NK-92 treated with Interleukin-12 subunit alpha and Interleukin-12 subunit beta, amount 100 ng/mL, for 24 hours (cell line): ENCODE data around the gene NHS.

Experiments used
- DNase-seq: peaks from one replicate; lab custom pipeline; 2025; lab: John Stamatoyannopoulos, UW

NHS gene

DNA sequence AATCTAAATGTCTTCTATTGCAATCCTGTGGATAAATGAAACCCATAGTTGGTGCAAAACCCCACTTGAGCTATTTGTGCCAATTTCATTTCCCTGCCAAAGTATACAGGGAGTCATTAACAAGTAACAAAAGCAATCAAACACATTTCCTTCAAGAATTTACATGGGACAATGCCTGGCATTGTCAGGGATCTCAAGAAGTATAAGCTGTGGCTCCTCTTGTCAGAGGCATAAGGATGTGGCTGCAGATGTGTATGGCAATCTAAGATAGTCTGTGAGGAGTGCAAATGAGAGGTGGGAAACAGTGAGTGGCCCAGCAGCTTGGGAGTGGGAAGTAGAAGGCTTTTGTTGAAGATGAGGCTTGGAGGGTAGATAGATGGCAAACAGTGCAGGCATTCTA, 304.3 kb downstream of the NHS start:
- DNase-seq = no peak

DNA sequence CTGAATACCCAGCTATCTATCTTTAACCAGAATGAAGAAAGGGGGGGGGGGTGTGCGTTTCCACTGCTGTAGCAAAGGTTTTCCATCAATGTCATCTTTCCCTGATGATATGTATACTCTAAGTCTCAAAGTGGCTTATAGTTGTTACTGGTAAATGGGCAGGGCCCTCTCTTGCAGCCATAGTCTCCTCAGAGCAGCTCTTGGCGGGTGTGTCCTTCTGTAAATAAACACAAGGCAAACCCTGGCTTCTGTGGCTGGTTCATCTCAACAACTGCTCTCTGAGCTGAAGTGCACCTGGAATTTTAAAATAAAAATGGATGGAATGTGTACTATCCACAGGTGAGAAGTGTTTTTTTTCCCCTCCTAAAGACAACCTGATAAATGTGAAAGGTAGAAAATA, 304.8 kb downstream of the NHS start:
- no peak for DNase-seq

DNA sequence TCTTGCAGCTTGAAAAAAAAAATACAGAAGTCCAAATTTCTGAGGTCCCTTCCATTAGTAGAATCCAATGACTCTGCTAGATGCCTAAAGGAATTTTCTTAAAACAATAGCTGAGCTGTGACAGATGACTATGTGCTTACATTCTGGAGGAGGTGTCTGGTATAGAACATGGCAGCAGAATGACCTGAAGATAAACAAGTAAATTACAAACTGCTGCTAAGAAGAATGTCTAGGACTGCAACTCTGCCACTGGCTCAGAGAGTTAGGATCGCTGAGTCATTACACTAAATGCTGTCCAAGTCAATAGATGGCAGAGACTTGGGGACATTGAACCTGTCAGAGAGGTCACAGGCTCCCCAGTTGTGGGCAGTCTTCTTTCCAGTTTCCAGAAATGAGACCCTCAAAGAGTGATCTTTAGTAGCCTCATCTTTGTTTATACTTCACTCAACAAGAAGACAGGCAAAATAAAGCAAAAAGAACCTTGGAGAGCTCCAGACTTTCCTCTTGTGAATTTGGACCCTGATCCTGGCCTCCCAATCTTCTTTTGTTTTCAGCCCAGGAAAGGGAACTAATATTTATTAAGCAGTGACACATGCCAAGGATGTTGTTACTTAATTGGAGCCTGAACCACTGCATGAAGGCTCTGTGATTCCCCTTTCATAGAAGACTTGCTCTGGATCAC, 305.9 kb downstream of the NHS start:
- no peak for DNase-seq

DNA sequence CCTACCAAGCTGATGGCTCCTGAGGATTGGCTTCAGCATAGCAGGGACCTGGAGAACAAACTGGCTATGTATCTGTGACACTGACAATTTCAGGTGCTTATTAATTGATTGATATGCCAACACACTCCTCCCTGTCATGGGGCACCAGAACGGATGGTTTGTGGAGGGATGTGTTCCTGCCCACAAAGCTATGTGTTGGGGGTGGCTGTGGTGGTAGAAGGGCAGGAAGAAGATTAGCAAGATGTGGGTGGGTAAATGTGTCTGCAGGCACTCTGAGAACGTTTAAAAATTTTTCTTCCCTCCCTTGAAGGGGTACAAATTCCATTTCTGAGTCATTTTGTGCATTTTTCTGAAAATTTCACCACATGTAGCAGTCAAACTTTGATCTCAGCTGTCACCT, 307.3 kb downstream of the NHS start:
- no peak for DNase-seq

DNA sequence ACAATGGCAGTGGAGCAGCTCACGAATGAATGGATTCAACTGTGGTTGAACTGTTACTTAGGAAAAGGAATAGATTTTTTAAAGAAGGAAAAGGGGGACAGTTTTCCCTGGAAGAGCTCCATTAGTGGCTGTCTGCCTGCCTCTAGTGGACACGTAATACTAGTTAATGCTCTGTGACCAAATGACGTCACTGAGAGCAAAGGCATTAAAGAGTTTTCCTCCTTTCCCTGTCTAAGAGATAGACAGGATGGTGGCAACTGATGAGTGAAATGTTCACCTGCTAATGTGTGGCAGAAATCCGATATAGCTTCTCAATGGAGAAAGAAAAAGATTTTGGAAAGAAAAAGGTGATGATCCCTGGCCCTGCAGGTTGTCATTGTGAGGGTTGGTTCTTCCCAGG, 310.0 kb downstream of the NHS start:
- no peak for DNase-seq

DNA sequence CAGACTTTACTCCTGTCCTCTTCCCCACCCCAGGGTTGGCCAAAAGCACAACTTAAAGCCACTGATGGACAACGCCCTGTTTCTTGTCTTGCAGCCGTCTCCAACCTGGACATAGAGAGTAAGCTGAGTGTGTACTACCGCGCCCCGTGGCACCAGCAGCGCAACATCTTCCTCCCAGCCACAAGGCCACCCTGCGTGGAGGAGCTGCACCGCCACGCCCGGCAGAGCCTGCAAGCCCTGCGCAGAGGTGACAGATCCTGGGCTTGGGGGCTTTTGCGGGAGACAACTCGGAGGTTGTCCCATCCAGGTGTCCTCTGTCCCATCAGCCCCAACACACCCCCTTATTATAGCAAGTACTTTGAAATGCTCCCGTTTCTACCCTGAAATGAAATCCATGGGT, 312.6 kb downstream of the NHS start:
- no peak for DNase-seq

DNA sequence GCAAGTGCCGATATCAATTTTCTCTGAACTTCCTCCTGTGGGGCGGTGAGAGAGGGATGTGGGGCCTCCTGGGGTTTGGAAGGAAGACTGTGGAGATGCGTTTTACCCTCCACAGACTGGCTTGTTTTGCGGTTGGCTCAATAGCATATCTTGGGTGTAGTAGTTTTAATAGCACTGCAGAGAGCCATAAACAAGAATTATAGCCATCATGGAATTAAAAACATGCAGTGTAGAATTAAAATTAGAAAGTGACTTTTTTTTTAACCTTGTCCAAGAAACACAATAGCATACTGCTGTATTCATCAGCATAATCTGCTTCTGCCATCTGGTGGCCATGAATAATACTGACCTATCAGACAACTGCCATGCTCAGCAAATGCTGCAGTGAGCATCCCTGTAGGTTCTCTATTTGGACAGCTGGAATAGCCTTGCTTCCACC, 315.0 kb downstream of the NHS start:
- DNase-seq = no peak

DNA sequence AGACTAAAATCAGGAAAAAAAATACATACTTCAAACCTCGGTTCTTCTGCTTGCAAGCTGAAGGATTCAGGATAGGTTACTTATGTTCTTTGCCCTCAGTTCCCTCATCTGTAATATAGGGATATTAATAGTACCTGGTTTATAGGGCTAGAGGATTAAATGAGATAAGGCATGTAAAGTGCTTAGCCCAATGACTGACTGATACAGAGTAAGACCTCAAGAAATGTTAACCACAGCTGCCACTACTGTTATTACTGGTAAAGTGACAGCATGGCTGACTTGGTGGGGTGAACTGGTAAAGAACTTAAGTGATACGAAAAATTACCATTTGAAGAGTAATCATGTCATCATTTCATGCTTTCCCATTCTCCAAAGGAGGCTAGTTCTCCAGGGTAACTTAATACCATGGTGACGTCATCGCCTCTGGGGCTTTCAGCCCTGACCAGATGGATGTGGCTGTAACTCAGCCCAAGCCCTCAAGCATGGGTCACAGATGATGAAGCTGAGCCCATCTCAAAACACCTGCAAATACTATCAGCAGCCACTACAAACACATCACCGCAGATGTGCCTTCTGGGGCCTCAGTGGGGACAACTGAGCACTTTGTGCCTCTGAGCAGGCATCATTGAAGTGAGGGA, 317.8 kb downstream of the NHS start:
- DNase-seq = no peak

DNA sequence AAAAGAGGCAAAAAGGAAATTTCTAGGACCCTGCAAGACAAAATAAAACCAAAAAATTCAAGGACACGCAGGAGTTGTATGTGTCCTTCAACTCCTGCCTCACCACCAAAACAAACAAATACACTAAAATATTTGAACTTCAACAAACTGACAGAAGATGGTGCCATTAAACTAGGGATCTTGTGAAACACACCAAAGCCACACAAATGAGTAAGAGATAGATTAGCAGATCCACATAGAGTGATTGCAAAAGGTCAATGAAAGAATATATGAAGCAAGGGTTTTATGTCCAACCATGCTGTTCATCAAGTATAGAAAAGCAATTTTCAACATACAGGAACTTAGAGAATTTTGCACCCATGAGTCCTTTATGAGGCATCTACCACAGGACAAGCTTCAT, 322.2 kb downstream of the NHS start:
- DNase-seq = no peak

DNA sequence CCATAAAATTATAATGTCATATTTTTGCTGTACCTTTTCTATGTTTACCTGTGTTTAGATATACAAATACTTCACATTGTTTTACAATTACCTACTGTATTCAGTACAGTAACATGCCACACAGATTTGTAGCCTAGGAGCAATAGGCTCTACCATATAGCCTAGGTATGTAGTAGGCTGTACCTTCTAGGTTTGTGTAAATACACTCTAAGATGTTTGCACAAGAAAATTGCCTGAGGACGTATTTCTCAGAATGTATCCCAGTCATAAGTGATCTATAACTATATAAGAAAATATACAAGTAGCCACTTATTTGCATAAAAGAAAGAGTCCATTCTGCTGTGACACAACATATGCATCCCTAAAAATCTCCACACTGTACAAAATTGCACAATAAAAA, 326.0 kb downstream of the NHS start:
- DNase-seq = no peak

DNA sequence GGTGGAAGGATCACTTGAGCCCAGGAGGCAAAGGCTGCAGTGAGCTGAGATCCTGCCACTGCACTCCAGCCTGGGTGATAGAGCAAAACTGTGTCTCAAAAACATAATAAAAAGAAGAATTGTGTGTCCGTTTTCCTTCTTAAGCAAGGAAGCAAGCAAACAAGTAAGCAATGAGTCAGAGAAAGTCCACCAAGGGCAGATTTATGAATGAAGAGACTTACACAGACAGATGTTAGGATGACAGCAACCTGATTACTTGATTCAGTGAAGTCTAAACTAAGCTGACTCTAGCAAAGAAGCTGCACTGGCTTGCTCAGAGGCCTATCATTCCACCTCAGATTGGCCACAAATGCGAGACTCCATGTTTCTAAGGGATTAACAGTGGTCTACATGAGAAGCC, 328.2 kb downstream of the NHS start:
- DNase-seq = no peak

DNA sequence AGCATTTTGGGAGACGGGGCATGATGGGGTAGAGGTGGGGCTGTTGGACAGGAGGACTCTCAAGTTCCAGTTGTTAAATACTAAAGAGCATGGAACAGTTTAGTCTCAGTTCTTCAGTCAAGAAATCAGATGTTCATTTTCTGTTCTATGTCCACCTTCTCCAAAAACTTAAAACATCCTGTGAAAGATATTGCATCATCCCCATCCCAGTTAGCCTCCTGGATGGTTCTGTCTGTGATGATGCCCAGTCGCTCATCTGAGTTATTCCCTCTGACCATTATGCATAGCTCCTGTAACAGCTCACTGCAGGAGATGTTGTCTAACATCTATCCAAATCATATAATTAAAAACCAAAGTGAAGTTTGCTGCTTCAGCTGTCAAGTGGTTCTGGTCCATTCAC, 330.2 kb downstream of the NHS start:
- DNase-seq = no peak

DNA sequence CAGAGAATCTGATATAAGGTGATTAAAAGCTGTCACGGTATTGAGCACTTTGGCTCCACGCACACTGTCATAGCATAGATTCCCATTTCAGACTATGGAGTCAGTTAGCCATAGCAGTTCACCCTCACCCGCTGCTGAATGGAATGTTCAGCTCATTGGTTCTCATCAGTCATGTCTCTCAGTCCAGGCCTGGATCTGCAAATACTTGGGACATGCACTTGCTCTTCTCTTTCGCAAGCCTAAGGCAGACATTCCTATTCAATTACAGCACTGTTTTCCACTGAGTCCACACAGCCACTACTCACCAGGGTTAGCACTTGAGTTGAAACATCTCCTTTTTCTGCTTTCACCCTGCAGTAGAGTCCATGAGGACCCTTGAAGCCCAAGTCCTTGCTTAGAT, 331.7 kb downstream of the NHS start:
- no peak for DNase-seq

DNA sequence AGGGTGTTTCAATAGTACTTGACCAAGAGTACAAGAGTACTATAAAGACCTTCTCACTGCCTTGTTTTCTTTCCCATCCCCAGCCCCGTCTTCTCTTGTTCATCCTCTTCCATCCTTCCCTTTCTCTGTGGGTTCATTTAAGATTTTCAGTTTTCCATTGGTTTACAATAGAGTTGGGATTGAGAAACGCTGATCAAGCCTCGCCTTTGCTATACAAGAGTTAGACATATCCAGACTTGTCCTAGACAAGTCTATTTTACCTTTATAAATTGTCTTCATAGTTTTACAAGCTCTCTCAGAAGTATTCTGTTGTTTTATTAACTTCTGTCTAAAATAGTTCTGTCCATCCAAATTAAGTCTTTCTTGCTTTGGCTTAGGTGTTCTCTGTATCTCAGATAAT, 332.7 kb downstream of the NHS start:
- DNase-seq = no peak

DNA sequence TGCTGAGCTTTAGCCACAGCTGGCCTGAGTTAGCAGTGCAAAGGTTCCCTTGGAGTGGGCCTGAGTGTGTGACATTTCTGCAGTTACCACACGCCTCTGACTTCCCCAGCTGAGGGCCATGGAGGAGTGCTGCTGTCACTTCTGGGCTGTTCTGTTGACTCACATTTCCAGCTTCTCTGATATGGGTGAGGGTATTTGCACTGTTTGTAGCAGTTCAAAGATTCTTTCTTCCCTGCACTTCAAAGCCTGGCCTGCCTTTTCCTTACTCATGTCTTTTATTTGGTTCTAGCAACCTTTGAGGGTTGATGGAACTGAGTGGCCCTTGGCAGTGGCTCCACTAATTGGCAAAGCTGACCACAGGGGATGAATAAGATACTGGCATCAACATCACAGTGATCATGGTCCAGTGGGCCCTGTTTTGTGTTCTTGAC, 335.9 kb downstream of the NHS start:
- no peak for DNase-seq

DNA sequence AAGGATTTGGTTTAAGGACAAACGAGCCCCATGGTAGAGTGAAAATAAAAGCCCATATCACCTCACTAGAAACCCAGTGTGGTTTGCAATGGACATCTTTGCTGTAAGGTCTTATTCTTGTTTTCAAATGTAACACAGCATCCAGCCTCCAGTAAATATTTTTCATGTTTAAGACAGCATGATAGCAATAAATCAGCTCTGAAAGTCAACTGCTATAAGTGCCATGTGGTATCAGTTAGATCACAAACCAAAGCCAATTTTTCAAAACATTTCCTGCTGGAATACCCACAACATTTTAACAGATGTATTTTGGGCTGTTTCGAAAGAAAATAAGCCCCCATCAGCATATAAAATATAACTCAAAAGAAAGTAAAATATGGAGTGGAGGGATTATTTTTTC, 338.3 kb downstream of the NHS start:
- no peak for DNase-seq

DNA sequence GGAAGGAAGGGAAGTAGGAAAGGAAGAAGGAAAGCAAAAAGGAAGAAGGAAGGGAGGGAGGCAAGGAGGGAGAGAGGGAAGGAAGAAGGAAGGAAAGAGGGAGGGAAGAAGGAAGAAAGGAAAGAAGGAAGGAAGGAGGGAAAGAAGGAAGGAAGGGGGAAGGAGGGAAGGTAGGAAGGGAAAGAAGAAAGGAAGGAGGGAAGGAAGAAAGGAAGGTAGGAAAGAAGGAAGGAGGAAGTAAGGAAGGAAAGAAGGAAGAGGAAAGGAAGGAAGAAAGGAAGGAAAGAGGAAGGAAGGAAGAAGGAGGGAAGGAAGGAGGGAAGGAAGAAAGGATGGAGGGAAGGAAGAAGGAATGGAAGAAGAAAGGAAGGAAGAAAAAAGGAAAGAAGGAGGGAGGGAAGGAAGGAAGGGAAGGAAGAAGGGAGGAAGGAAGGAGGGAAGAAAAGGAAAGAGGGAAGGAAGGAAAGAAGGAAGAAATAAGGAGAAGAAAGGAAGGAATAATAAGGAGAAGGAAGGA, 343.7 kb downstream of the NHS start:
- no peak for DNase-seq

DNA sequence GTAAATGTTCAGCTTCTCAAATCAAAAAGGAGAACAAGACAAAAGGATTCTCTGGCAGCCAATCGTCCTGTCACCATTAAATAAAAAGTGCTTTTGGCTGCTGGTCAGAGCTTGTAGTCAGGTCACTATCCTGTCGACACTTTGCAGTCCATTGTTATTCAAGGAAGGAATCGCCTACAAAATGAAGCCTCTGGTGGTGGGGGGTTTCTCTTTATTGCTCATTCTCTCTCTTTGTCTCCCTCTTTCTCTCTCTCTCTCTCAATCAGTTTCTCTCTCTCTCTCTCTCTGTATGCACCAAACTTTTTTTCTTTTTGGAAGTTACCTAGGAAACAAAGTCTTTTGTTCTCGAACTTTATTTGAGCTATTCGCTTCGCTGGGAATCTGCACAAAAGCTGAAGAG, 344.7 kb downstream of the NHS start:
- no peak for DNase-seq

DNA sequence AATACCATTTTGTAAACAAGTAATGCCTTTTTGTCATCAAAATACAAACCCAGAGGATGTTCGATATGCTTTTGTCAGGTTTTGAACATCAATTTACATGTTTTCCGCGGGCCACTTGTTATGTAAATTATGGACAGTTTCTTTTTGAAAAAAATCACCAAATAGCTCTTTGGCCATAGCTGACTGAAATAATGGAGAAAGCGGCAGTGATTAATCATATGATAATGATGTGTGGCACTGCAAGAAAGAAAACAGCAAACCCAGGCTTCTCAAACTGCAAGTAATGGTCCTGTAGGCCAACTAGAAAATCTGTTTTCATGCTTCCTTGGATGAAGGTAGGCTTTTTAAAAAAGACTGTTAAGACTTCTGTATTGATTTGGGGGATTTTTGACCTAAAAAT, 346.7 kb downstream of the NHS start:
- no peak for DNase-seq

DNA sequence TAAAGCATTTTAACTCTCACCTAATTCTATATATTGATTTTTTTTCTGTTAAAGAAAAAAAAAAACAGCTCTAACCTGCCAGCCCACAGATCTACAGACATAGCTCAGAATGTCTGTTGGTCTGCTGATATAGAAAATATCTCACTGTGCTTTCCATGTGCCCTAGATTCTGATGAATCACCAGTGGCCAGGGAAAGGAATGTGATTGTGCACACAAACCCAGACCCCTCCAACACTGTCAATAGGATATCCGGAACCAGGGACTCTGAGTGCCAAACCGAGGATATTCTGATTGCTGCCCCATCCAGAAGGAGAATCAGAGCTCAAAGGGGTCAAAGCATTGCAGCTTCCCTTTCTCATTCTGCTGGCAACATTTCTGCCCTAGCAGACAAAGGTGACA, 350.2 kb downstream of the NHS start:
- no peak for DNase-seq

DNA sequence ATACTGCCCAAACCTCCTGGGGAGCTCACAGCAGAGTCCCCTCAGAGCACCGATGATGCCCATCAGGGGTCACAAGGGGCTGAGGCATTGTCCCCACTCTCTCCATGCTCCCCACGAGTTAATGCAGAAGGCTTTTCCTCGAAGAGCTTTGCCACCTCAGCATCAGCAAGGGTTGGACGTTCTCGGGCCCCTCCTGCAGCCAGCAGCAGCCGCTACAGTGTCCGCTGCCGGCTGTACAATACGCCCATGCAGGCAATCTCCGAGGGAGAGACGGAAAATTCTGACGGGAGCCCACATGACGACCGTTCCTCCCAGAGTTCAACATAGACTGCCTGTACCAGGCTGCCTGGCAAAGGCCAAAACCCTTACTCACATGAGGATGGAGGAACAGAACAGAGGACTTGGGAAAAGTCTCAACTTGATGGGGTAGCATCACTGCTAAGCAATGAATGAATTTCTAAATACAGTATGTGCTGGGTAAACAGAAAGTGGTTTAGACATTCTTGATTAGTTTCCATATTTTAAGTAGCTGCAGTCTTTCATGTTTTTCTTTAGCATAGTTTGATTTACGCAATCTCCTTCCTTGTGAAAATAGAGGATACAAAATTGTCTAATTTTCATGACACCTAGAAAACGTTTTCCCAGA, 357.3 kb downstream of the NHS start:
- no peak for DNase-seq

DNA sequence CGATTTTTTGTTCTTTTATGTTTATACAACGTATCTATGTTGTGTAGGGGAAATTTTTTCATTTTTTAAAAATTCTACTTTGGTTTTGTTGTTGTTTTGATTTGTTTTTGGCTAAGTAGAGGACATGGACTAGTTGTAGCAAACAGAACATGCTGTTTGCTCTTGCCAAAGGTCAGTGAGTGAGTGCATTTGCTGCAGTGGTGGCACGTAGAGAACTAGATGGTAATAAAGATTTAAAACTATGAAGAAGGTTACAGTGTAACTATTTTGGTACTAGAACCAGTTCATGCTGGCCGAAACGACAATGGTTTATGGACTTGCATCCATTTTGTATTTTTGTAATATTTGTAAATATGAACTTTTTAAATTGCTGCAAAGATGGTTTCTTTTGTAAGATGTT, 360.4 kb downstream of the NHS start:
- no peak for DNase-seq

DNA sequence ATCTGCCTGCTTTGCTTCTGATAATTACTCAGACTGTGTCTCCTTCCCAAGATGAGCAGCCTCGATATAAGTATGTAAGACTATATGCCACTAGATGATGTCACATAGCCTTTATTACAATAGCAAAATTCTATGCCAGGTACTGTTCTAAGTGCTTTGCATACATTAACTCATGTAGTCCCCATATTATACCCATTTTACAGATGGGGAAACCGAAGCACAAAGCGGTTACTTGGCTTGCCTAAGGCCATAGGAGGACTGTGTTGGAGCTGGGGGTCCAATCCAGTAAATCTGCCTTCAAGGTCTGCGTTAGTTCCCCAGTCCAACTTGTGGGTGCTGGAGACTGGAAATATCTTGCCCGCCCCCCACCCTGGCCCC, 361.5 kb downstream of the NHS start:
- no peak for DNase-seq
